ENCODE data around the gene TMTC2. TPM values are rescaled to one million over a fixed set of nuclear protein-coding genes. Genes with fewer than 3 reads are reported as not detected.

The TMTC2 gene
- total RNA-seq, 6 experiments from 2014 or later, result 0.74 to 1.9 (median 0.96) TPM

- Histone ChIP-seq H3K4me3 (no peak overlapping the region), H3K9me3 (no peaks in the 10 kb centered on the region), H3K27ac (no peak overlapping the region), H3K36me3 (no peaks in the 10 kb centered on the region), H3K27me3 (no peaks in the 10 kb centered on the region), H3K4me1 (no peaks in the 10 kb centered on the region)
- ATAC-seq (no peak), DNase-seq (no peak)
- intact Hi-C loops (cut with DNase I), result no loop called here
- TF ChIP-seq CTCF (IDR thresholded peaks at IDR 0.05), result no peak
- no peak for TF ChIP-seq POLR2A (IDR thresholded peaks at IDR 0.05)
- 46% methylated on average over 2 of the region's 2 CpGs for WGBS (ENCODE audit: insufficient coverage, low coverage, low lambda C conversion rate, missing lambda C conversion rate)
Observed at GRCh38 chr12:82942521-82942920, 255.8 kb downstream of the TMTC2 start.

- Histone ChIP-seq H3K4me3 (no peak overlapping the region), H3K27me3 (no peaks in the 10 kb centered on the region), H3K27ac (no peak overlapping the region), H3K4me1 (no peaks in the 10 kb centered on the region), H3K9me3 (no peaks in the 10 kb centered on the region), H3K36me3 (no peaks in the 10 kb centered on the region)
- intact Hi-C loops (cut with DNase I), result no loop called here
- DNase-seq (no peak), ATAC-seq (no peak)
- WGBS (ENCODE audit: insufficient coverage, low coverage, low lambda C conversion rate, missing lambda C conversion rate), result 77% methylated on average over 2 of the region's 2 CpGs
- TF ChIP-seq POLR2A (IDR thresholded peaks at IDR 0.05) (no peak), CTCF (IDR thresholded peaks at IDR 0.05) (no peak)
Observed at GRCh38 chr12:82942991-82943401, 256.3 kb downstream of the TMTC2 start.

- intact Hi-C loops (cut with DNase I), result no loop called here
- 83% methylated on average over 2 of the region's 2 CpGs for WGBS (ENCODE audit: insufficient coverage, low coverage, low lambda C conversion rate, missing lambda C conversion rate)
- no peak overlapping the region for H3K4me3 ChIP-seq
Observed at GRCh38 chr12:82948491-82948890, 261.8 kb downstream of the TMTC2 start.

GRCh38 chr12:82950356-82950755 is 263.6 kb downstream of the TMTC2 start:
- no peak for TF ChIP-seq POLR2A (IDR thresholded peaks at IDR 0.05)
- no peak for TF ChIP-seq CTCF (IDR thresholded peaks at IDR 0.05)
- no peaks in the 10 kb centered on the region for H3K4me1 ChIP-seq
- intact Hi-C loops (cut with DNase I), result no loop called here
- no peak overlapping the region for H3K4me3 ChIP-seq
- no peaks in the 10 kb centered on the region for H3K9me3 ChIP-seq
- no peak for ATAC-seq
- no peak for DNase-seq
- H3K27me3 ChIP-seq, result no peaks in the 10 kb centered on the region
- 87% methylated on average over 2 of the region's 2 CpGs for WGBS (ENCODE audit: insufficient coverage, low coverage, low lambda C conversion rate, missing lambda C conversion rate)
- no peaks in the 10 kb centered on the region for H3K36me3 ChIP-seq
- no peak overlapping the region for H3K27ac ChIP-seq

More at GRCh38 chr12:82948491-82948890, 261.8 kb downstream of the TMTC2 start:
- Histone ChIP-seq H3K36me3 (no peaks in the 10 kb centered on the region), H3K9me3 (no peaks in the 10 kb centered on the region), H3K27me3 (no peaks in the 10 kb centered on the region), H3K27ac (no peak overlapping the region), H3K4me1 (no peaks in the 10 kb centered on the region)
- ATAC-seq (no peak), DNase-seq (no peak)
- TF ChIP-seq POLR2A (IDR thresholded peaks at IDR 0.05), result no peak
- no peak for TF ChIP-seq CTCF (IDR thresholded peaks at IDR 0.05)

GRCh38 chr12:82952946-82953345 is 266.2 kb downstream of the TMTC2 start:
- no peaks in the 10 kb centered on the region for H3K4me1 ChIP-seq
- intact Hi-C loops (cut with DNase I), result no loop called here
- TF ChIP-seq CTCF (IDR thresholded peaks at IDR 0.05) (no peak), POLR2A (IDR thresholded peaks at IDR 0.05) (no peak)
- no peaks in the 10 kb centered on the region for H3K9me3 ChIP-seq
- no peaks in the 10 kb centered on the region for H3K36me3 ChIP-seq
- ATAC-seq (no peak), DNase-seq (no peak)
- no peak overlapping the region for H3K4me3 ChIP-seq
- H3K27me3 ChIP-seq, result no peaks in the 10 kb centered on the region
- WGBS (ENCODE audit: insufficient coverage, low coverage, low lambda C conversion rate, missing lambda C conversion rate), result 92% methylated on average over 3 of the region's 3 CpGs
- no peak overlapping the region for H3K27ac ChIP-seq
